ENCODE measurements around the gene ZBTB7C.

Gene ZBTB7C

DNA sequence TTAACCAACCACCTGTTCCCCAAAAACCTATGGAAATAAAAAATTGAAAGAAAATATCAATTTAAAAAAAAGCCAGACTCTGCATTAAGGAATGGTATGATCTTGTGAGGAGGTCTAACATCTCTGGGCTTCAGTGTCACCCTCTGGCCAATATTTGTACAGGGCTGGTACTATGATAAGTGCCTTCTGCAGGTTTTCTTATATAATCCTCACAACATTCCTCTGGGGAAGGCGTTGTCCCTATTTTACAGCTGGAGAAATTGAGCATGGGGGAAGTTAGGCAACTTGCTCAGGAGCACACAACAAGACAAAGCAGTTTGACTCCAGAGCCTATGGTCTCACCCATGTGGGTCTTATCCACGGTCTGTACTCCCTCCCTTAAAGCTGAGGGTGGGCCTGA is 86.0 kb downstream of the ZBTB7C start:
- no peak for DNase-seq (ENCODE audit: low read depth)

DNA sequence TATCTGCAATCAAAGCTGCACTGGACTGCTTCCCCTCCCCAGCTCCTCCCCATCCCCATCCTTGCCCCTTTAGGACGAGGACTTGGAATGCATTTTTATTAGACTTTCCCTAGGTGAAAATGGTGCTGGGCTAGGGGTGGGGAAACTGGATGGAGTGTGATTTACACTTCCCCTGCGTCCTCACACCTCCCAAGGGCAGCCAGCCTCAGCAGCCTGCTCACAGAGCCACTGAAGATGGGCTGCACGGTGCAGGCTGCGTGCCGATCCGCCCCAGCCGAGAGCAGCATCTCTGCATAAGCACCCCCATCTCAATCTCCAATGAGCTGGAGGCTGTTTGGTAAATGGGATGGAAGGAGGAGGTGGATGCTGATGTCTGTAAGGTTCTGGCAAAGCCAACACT is 87.6 kb downstream of the ZBTB7C start:
- no peak for DNase-seq (ENCODE audit: low read depth)

DNA sequence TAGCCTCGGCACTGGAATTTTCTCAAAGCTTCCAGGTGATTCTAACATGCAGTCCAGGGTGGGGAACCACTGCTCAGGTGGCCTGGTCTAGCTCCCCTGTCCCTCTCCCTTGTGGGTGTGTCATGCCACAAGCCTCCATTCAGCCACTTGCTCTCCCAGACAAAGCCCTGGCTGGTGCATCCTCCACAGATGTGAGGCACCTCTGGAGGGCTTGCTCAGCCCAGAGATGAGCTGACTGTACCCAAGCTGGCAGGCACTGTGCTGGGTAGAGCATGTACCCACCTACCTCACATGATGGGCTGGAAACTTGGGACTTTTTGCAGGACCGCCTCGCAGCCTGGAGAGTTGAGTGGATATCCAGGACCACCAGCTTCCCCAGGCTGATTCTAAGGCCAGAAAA is 88.1 kb downstream of the ZBTB7C start:
- no peak for DNase-seq (ENCODE audit: low read depth)

DNA sequence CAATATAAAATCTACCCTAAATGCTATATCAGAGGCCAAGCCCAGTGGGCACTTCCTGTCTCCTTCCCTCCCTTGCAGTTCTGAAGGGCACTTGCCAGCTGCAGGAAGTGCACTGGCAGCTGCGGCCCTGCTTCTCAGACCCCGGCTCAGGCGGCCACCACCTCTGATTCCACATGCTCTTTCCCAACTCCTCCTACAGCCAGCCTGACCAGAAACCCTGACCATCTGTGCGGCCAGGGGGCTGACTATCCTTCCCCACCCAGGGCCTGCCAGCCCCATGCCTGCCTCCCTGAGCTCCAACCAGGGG is 88.6 kb downstream of the ZBTB7C start:
- DNase-seq (ENCODE audit: low read depth), result no peak

DNA sequence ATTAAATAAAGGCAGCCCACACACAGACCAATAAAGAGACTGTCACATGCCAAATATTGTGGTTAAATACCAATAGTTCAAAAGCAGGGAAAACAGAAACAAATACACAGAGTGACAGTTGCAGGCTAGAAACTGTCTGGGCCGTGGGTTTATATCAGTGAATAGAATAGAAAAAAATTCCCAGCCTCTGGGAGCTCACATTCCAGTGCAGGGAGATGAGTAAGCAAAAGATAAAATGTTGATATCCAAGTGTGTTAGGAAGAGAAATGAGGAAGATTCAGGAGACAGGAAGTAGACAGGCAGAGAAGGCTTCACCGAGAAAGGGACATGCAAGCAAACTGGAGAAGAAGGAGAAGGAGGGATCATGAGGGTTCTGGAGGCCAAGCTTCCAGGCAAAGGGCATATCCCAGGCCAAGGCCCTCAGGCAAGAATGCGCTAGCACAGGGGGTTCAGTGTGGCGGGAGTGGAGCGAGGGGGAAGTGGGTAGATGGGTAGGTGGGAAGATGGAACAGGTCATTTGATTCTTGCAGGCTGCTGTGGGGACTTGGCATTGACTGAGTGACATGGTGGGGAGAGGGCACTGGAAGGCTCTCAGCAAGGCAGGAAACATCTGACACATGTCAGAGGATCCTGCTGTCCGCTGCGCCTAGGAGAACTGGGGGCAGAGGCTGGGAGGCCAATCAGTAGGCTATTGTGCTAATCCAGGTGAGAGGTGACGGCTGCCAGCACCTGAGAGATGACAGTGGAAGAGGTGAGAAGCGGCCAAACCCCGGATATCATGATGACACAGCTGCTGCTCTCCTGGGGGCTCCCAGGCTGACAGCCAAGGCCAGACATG is 89.2 kb downstream of the ZBTB7C start:
- no peak for DNase-seq (ENCODE audit: low read depth)

DNA sequence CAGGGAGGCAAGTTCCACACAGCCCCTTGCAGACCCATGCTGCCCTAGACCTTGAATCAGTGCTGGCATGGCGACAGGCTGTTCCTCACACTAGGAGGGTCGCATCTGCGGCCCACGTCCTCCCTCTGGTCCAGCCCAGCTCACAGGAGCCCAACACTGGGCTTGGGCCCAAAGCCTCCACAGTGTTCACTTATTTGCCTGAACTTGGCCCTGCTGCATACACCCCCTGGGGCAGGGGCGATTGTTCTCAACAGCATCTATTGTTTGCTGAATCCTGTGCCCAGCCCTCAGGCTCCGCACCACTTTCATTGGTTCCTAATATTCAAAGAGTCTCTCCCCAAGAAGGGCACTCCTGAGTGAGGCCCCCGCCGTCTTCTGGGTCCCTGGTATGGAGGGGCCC is 90.7 kb downstream of the ZBTB7C start:
- DNase-seq (ENCODE audit: low read depth), result no peak

DNA sequence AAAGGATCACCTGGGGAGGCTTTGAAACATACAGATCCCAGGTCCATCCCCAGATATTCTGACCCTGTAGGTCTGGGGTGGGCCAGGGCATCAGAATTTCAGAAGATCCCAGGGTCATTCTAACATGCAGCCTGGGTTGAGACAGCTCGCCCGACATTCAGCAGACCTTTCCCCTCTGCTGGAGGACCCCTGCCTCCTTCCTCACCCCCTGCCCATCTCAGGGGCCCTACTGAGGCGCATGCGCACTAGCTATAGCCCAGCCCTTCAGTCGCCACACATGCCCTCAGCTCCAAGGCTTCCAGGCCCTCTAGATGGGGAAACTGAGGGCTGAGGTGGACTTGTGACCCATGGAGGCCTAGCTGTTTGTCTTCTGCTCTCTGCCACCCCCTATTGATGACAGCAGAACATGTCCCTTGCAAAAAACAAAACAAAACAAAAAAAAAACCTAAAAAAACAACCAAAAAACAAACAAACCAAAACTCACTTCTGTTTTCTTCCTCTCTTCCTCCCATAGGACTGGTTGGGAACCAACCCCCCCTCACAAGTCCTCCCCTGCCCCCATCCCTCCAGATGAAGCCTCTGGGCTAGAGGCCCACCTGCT is 91.3 kb downstream of the ZBTB7C start:
- no peak for DNase-seq (ENCODE audit: low read depth)

DNA sequence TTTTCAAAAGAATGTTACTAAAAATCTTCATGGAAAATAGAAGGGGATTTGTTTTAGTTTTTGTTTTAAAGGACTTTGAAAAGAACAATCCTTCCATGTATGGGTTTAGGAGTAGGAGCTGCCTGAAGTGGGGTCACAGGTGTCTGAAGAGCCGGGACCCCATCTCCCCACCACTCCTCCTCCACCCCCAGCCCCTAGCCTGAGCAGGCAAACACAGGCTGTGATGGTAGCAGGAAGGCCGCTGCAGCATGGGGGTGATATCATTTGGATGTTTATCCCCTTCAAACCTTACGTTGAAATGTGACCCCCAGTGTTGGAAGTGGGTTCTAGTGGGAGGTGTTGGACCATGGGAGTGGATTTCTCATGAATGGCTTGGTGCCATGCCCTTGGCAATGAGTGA is 93.0 kb downstream of the ZBTB7C start:
- DNase-seq (ENCODE audit: low read depth), result no peak

DNA sequence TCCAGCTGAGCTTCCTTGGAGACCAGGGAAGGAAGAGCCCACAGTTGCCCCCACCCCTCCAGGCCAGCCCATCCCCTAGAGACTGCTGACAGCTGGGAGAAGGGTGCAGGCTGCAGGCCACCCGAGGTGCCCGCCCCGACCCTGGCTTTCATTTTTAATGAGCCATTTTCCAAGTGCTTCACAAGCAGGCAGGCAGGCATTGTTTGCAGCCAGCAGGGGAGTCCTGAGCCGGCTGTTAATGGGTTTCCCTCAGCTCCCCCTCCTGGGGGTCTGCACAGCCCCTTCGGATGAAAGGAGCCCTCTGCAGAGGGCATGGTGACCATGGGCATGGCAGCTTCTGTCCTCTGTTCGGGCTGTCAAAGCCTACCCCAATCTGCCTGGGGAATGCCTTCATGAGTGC is 94.5 kb downstream of the ZBTB7C start:
- no peak for DNase-seq (ENCODE audit: low read depth)

DNA sequence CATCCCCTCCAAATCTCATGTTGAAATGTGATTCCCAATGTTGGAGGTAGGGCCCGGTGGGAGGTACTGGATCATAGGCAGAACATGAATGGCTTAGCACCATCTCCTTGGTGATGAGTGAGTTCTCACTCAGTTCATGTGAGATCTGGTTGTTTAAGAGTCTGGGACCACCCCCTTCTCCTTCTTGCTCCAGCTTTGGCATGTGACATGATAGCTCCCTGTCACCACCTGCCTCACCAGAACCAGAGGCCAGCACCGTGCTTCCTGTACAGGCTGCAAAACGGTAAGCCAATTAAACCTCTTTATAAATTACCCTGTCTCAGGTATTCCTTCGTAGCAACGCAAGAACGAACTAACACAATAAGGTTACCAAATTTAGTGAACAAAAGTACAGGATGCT is 95.4 kb downstream of the ZBTB7C start:
- no peak for DNase-seq (ENCODE audit: low read depth)

DNA sequence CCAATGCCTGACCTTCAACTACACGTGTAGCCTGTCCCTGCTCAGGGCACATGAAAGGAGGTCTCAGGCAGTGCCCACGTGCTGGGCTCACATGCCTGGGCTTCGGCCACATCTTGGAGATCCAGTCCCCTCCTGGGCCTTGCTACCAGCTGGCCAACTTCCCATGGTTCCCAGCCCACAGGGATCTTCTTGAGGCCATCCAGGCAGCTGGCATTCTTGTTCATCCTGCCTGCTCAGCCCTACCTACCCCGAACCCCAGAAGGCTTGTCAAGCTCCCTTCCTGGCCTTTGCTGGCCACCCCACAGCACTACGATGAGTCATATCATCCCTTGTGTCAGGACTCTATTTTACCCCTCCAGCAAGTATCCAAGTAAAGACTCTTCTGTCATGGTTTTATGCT is 97.1 kb downstream of the ZBTB7C start:
- no peak for DNase-seq (ENCODE audit: low read depth)

DNA sequence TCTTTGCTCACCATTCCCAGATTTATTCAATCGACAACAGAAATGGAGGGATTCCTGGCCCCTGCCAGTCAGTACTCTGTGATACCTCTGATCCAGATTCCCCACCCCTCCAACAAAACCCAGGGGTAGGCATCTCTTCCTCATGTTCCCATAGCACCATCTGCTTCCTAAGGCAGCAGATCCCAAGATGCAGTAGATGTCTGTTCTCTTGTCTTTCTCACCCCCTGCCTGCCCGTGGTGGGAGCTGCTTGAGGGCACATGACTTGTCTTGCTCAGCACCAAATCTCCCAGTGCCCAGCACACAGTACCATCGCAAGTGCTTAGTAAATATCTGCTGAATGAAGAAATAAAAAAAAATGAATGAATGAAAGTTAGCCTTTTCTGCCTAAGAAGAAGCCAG is 98.2 kb downstream of the ZBTB7C start:
- DNase-seq (ENCODE audit: low read depth), result no peak

DNA sequence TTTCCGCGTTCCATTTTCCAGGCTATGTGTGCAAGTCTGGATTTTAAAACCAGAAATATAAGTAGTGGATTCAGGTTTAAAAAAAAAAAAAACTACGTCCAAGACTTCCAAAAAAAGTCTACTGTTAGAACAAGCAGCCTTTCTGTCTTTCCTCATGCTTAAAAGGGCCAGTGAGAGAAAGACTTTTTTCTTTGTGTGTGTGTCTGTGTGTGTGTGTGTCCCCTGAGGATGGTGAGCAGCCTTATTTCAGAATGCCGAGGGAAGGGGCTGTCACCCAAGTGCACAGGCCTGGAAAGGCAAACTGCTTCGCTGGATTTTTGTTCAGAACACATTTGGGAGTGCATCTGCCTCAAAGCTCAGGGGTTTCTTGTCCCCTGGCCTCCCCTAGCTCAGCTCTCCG is 98.8 kb downstream of the ZBTB7C start:
- no peak for DNase-seq (ENCODE audit: low read depth)

DNA sequence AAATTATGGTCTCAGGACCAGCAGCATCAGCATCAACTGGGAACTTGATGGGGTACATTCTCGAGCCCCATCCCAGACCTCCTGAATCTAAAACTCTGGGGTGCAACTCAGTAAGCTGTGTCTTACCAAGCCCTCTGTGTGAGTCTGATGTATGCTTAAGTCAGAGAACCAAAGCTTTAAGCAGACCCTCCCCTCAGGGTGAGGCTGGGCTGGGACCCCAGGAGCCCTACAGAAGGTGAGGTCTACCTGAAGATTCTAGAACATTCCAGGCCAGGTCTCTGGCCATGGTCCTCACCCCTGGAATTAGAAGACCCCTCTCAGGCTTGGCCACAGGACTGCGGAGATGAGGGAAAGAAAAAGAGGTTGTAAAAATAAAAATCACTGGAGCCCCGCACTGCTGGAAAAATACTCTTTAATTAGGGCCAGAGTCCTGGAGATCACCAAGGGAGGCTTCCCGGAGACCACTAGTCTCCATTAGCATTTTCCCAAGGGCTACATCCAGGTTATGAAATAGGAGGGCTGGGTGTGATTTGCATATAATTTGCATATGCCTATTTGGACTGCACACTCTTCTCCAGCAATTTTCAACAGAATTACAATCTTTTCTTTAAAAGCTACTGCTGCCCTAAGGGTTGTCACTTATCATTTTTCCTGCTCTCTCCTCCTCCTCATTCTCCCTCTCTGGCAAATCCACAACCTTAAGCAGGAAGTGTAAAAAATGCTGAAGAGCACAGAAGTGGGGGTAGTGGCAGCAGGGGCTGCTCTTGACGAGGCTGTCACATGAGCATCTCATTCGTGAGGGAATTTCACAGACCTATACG is 100.2 kb downstream of the ZBTB7C start:
- no peak for DNase-seq (ENCODE audit: low read depth)

DNA sequence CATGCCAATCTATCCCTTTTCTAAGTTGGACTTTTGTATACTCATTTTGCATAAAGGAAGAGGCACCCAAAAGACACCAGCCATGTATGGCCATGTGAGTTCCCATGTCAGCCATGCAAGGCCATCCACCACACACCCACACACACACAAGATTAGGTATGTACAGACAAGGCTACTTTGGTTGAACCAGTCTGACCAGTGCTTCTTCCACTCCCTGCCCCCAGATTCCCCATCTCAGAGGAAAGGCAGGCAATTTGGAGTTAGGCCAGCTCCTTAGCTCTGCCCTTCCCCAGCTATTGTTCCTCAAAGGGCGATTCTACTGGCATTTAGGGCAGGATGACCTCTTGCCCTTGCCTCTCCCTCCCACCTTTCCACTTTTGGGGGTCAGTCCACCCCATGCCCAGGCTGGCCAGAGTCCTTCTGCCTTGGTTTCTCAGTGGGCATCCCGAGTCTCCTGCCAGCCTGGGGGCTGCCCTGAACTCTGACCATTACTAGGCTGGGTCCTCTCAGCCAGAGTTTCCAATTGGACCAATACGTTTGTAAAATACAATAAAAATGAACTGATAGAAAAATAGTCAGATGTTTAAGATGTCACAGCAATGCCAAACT is 101.1 kb downstream of the ZBTB7C start:
- DNase-seq (ENCODE audit: low read depth), result no peak

DNA sequence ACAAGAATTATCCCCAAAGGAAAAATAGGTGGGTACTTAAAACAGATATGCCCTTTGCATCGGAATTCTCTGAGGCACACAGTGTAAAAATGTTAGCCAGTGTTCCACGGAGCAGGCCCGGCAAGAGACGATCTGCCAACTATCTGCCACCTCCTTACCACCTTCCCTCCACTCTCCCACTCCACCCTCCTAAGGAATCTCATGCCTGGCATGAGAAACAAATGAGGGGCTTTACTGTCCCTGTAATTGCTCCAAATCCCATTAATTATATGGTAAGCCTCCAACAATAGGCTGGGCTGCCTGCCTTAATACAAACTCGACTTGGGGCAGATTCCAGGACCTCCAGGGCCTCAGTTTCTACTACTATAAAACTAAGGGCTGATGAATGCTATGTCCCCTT is 102.3 kb downstream of the ZBTB7C start:
- no peak for DNase-seq (ENCODE audit: low read depth)

DNA sequence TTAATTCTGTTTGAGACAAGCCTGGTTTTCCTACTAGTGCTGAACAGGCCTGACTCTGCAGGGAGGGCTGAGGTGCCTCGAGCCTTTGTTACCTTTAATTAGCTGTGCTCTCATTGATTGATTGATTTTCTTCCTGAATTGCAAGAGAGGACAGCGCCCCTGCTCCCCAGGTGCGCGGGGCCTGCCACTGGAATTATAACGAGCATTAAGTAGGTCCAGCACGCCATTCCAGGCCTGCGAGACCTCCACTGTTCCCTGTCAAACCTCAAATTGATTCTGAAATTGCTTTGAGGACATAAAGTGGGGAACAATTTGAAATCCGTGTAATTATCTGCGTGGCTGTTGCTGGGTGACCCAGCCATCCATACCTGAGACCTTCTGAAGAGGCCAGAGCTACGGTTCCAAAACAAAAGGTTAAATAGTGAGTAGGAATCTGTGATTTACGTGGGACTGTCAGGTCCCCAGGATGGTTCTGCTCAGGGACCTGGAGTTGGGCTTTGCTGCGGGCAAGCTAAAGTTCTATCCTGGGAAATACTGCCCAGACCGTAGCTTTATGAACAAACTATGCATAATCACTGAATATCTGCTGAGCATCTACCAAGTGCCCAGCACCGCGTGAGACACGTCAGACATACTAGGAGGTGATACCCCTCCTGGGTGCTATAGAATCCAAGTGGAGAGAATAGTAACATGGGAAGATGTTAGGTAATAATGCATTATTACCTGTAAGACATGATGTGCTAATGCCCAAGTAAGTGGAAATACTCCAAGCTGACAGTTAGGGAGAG is 104.1 kb downstream of the ZBTB7C start:
- no peak for DNase-seq (ENCODE audit: low read depth)

DNA sequence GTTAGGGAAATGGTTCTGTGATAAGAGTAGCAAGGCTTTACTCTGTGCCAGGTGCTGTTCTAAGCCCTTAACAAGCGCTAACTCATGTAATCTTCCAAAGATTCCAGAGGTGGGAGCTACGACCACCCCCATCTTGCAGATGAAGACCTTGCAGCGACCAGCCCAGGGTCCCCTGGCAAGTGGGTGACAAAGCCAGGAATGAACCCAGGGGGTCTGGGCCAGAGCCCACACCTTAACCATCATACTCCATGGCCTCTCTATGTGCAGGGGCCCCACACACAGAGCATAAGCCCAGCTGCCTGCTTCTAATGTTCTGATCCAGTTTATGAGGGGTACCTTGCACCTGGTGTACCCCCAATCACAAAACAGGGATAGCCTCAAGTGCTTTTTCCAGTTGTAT is 105.3 kb downstream of the ZBTB7C start:
- DNase-seq (ENCODE audit: low read depth), result no peak

DNA sequence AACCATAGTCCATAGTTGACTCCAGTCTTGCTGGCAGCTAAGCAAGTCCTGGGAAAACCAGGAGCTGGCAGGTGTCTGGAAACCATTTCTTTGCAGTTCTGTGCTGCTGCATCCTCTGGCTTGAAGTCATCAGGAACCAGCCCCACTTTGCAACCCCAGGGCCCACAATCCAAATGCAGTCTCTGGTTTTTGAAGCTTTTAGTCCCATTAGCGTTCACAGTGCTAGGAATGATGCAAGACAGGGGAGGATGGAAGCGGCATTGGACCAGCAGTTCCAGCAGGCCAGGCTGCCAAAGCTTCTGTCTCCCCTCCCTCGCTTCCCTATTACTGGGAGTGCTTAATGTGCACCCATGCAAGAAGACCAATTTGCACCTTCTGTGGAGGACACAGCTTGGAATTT is 106.4 kb downstream of the ZBTB7C start:
- no peak for DNase-seq (ENCODE audit: low read depth)

DNA sequence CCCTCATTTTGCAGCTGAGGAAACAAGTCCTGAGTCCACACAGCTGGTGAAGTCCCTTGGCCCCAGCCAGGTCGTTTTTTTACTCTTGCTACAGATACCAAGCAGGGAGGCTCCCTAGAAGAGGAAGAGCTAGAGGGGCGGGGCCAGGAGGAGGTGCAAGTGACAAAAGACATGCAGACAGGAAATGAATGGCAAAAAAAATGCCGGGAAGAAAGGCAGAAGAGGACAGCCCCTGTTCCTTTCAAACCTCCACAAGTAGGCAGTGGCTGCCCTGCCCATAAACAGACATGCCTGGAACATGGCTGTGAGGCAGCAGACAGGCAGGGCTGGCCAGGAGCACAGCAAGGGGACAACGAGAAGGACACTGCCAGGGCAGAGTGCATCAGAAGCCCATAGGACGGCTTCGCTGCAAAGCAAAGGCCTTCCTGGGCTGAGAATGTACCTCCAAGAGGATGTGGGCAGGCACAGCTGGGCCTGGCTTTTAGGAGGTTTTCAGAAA is 108.7 kb downstream of the ZBTB7C start:
- no peak for DNase-seq (ENCODE audit: low read depth)

DNA sequence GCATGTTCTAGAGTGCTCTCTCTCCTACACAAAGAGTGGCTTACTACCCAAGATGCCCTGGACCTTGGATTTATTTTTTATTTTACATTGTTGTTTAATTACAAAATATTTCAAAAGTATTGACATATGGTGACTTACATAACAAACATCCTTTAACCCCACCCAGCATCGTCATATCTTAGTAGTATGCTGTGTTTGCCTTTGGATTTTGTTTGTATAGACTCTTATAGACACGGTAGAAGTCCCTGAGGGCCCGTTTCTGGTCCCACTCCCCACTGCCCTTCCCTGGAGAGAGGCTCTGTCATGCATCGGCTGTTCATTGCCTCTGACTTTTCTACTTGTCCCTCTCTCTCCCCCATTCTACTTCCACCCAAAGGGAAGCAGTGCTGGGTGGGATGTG is 112.0 kb downstream of the ZBTB7C start:
- no peak for DNase-seq (ENCODE audit: low read depth)

DNA sequence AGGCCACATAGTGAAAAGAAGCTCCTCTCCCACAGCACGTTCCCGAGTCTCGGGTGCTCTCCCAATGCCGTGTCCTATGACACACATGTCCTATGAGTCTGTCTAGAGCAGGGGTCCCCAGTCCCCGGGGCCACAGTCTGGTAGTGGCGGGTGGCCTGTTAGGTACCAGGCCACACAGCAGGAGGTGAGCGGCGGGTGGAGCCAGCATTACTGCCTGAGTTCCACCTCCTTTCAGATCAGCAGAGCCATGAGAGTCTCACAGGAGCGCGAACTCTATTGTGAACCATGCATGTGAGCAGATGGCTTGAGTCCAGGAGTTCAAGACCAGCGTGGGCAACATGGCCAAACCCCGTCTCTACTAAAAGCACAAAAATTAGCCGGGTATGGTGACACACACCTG is 112.6 kb downstream of the ZBTB7C start:
- no peak for DNase-seq (ENCODE audit: low read depth)
